HepG2 (cell line): ENCODE results near the gene ALCAM. TPM values are rescaled to one million over a fixed set of nuclear protein-coding genes. Genes with fewer than 3 reads are reported as not detected.

Source experiments
- ASH2L ChIP-seq: fragments of 300-600, 200-600 bp; sonication (generic); IDR thresholded peaks from 2 replicates; pipeline ENCODE4 v1.7.0; 2017; ENCODE audit warnings: low read depth, mild to moderate bottlenecking, moderate library complexity, mixed read lengths, low read length; ENCODE audit not compliant: insufficient read length
- HNRNPK ChIP-seq: fragments of 200-400 bp; formaldehyde crosslinking; IDR thresholded peaks from 2 replicates; pipeline ENCODE4 v1.6.1; 2018; ENCODE audit warnings: low read length, low read depth, moderate library complexity, mild to moderate bottlenecking; ENCODE audit not compliant: poor library complexity, severe bottlenecking
- JUNB ChIP-seq: sonication (generic); formaldehyde crosslinking; IDR thresholded peaks from 2 replicates; pipeline ENCODE4 v1.8.0; 2022; ENCODE audit warnings: missing genetic modification reagents, mild to moderate bottlenecking, borderline replicate concordance
- MEIS1 ChIP-seq: sonication (generic); formaldehyde crosslinking; IDR thresholded peaks from 2 replicates; pipeline ENCODE4 v1.9.0; 2021; ENCODE audit warnings: mild to moderate bottlenecking, missing genetic modification reagents, moderate library complexity, borderline replicate concordance
- MTF1 ChIP-seq: sonication (generic); formaldehyde crosslinking; IDR thresholded peaks from 2 replicates; pipeline ENCODE4 v1.5.0; 2020; ENCODE audit warnings: missing genetic modification reagents
- PPARG ChIP-seq: conservative IDR thresholded peaks from 2 replicates; pipeline ENCODE4 v1.6.1; 2016; ENCODE audit warnings: missing biosample characterization, missing genetic modification reagents
- RBFOX2 ChIP-seq: fragments of 200-400 bp; formaldehyde crosslinking; IDR thresholded peaks from 2 replicates; pipeline ENCODE4 v1.6.1; 2017; ENCODE audit warnings: low read depth, mild to moderate bottlenecking, low read length
- SMYD3 ChIP-seq: sonication (generic); formaldehyde crosslinking; IDR thresholded peaks from 2 replicates; pipeline ENCODE4 v1.8.1; 2023; ENCODE audit warnings: mild to moderate bottlenecking, missing genetic modification reagents
- WIZ ChIP-seq: sonication (generic); formaldehyde crosslinking; IDR thresholded peaks from 2 replicates; pipeline ENCODE4 v1.5.1; 2020; ENCODE audit warnings: mild to moderate bottlenecking, missing genetic modification reagents
- ZMYM2 ChIP-seq: sonication (generic); formaldehyde crosslinking; IDR thresholded peaks from 2 replicates; pipeline ENCODE4 v1.8.0; 2022; ENCODE audit warnings: mild to moderate bottlenecking, missing genetic modification reagents
- ZNF274 ChIP-seq: sonication (generic); formaldehyde crosslinking; IDR thresholded peaks from 2 replicates; pipeline ENCODE4 v1.5.1; 2020; ENCODE audit warnings: mild to moderate bottlenecking, missing genetic modification reagents
- ZNF652 ChIP-seq: IDR thresholded peaks from 2 replicates; pipeline ENCODE4 v1.6.1; 2016; ENCODE audit warnings: low read depth, borderline replicate concordance
- polyA plus RNA-seq, 8 experiments: library from polyadenylated mRNA; depleted of rRNA in 3 of 8; stranded (reverse) in 7 of 8; unstranded in 1 of 8; fragments of >200 nt; fragmentation: Illumina TruSeq in 4 of 8; extraction: Trizol in 4 of 8; gene quantifications; 2 replicates each; pipeline versions ENCODE4 v1.2.1 to v1.2.3, GENCODE V29; 2011 to 2016; ENCODE audit warnings: low read depth in 4 of 8, missing spikeins in 1 of 8, mixed read lengths in 1 of 8; ENCODE audit not compliant: insufficient read depth in 1 of 8
- total RNA-seq, 5 experiments: library from RNA; depleted of rRNA; stranded (reverse); fragments of >200 nt; fragmentation: Illumina TruSeq; extraction: Trizol; gene quantifications; 2 replicates each; pipeline ENCODE4 v1.2.3, GENCODE V29; 2016; ENCODE audit warnings: low read depth in 1 of 5
- TF ChIP-seq, protein P1 (sequence below): sonication (generic); formaldehyde crosslinking; IDR thresholded peaks from 2 replicates; pipeline ENCODE4 v1.4.0; 2020; ENCODE audit warnings: mild to moderate bottlenecking, missing genetic modification reagents
- TF ChIP-seq, protein P2 (sequence below): IDR thresholded peaks from 2 replicates; pipeline ENCODE4 v1.6.1; 2018; ENCODE audit warnings: missing genetic modification reagents
- TF ChIP-seq, protein P3 (sequence below): sonication (generic); formaldehyde crosslinking; IDR thresholded peaks from 2 replicates; pipeline ENCODE4 v1.4.0; 2020; ENCODE audit warnings: missing genetic modification reagents, borderline replicate concordance
- TF ChIP-seq, protein P4 (sequence below): sonication (generic); formaldehyde crosslinking; IDR thresholded peaks from 2 replicates; pipeline ENCODE4 v1.4.0; 2020; ENCODE audit warnings: mild to moderate bottlenecking, missing genetic modification reagents

Gene ALCAM
- total and polyA plus RNA-seq, 2 of the 13 experiments (the other 11 are each of a cell fraction or from before 2014, with no cell fraction given): 26.0 to 33.1 TPM

DNA sequence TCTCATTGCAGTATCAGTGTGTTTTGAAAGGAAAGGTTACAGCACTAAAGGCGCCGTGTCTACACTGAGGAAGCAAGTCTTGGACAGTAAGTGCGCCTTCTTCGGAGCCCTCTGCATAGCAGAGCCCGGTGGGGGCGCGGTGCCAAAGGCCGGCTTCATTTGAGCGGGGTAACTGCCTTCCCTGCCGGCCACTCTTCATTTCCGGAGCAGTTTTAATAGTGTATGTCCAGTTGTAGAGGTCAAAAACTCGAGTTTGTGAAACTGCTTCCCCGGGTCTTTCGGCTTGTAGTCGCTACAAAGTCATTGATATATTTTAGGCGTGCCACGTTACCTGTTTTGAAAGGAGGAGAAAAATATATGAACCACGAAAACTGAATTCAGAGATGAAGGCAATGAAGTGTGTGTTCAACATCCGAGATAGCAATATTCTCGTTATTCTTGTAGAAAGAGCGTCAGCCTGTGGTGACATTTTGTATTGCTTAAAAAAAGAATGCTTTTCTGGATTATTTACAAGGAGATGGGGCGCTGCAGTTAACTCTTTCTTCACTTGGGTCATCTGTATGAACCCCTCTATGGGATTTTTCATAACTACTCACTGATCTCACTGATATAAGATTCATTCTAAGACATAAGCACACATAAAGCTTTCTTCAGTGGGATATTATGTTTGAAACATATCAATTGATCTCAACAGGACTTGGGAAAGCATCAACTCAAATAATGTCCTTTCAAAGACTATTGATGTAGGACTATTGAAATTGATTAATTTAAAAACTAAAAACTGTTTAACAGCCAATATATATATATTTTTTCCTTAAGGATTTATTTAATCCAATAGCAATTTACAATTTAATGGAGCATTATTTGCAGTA lies 3.0 kb downstream of the ALCAM start (continued):
- TF ChIP-seq, protein P1, sequence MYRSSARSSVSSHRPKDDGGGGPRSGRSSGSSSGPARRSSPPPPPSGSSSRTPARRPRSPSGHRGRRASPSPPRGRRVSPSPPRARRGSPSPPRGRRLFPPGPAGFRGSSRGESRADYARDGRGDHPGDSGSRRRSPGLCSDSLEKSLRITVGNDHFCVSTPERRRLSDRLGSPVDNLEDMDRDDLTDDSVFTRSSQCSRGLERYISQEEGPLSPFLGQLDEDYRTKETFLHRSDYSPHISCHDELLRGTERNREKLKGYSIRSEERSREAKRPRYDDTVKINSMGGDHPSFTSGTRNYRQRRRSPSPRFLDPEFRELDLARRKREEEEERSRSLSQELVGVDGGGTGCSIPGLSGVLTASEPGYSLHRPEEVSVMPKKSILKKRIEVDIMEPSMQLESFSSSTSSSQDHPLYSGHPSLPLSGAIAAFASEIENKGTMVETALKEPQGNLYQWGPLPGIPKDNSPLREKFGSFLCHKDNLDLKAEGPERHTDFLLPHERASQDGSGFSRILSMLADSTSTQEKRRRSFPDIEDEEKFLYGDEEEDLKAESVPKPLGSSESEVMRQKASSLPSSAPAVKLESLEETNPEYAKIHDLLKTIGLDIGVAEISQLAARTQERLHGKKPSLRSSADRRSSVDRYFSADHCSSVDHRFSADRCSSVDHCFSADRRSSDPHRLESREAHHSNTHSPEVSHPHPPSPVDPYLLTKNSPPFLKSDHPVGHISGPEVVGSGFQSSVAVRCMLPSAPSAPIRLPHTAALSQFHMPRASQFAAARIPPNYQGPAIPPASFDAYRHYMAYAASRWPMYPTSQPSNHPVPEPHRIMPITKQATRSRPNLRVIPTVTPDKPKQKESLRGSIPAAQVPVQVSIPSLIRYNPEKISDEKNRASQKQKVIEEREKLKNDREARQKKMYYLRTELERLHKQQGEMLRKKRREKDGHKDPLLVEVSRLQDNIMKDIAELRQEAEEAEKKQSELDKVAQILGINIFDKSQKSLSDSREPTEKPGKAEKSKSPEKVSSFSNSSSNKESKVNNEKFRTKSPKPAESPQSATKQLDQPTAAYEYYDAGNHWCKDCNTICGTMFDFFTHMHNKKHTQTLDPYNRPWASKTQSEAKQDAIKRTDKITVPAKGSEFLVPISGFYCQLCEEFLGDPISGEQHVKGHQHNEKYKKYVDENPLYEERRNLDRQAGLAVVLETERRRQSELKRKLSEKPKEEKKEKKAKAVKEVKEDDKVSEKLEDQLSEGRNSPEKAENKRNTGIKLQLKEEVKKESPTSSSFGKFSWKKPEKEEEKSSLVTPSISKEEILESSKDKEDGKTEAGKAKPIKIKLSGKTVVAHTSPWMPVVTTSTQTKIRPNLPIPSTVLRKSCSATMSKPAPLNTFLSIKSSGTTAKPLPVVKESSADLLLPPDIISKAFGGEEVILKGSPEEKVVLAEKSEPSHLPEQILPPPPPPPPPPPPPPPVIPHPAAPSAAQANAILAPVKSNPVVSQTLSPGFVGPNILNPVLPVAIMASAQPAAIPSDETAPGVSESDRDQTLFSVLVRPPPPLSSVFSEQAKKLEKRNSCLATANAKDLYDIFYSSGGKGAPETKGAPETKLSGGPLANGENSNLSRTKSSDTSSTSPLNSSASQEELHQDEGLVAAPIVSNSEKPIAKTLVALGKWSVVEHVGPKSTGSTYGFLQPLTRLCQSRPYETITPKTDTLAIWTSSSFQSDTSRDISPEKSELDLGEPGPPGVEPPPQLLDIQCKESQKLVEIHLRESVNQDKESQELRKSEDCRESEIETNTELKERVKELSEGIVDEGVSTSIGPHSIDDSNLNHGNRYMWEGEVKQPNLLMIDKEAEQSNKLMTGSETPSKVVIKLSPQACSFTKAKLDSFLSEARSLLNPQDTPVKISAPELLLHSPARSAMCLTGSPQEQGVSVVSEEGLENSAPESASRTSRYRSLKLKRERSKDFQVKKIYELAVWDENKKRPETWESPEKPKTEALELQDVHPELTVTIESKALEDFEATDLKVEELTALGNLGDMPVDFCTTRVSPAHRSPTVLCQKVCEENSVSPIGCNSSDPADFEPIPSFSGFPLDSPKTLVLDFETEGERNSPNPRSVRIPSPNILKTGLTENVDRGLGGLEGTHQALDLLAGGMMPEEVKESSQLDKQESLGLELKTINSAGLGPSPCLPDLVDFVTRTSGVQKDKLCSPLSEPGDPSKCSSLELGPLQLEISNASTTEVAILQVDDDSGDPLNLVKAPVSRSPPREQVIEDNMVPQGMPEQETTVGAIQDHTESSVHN (CRISPR knock-in tag): no peak
- TF ChIP-seq ASH2L (peak; percentile 38), JUNB (CRISPR knock-in tag) (no peak), HNRNPK (no peak), MTF1 (no peak), WIZ (CRISPR knock-in tag) (no peak), ZNF274 (no peak), RBFOX2 (no peak), SMYD3 (CRISPR knock-in tag) (no peak), ZNF652 (peak; percentile 95), MEIS1 (CRISPR knock-in tag) (no peak), ZMYM2 (no peak), PPARG (no peak)
- TF ChIP-seq, protein P2, sequence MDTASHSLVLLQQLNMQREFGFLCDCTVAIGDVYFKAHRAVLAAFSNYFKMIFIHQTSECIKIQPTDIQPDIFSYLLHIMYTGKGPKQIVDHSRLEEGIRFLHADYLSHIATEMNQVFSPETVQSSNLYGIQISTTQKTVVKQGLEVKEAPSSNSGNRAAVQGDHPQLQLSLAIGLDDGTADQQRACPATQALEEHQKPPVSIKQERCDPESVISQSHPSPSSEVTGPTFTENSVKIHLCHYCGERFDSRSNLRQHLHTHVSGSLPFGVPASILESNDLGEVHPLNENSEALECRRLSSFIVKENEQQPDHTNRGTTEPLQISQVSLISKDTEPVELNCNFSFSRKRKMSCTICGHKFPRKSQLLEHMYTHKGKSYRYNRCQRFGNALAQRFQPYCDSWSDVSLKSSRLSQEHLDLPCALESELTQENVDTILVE (CRISPR knock-in tag): no peak
- TF ChIP-seq, protein P3, sequence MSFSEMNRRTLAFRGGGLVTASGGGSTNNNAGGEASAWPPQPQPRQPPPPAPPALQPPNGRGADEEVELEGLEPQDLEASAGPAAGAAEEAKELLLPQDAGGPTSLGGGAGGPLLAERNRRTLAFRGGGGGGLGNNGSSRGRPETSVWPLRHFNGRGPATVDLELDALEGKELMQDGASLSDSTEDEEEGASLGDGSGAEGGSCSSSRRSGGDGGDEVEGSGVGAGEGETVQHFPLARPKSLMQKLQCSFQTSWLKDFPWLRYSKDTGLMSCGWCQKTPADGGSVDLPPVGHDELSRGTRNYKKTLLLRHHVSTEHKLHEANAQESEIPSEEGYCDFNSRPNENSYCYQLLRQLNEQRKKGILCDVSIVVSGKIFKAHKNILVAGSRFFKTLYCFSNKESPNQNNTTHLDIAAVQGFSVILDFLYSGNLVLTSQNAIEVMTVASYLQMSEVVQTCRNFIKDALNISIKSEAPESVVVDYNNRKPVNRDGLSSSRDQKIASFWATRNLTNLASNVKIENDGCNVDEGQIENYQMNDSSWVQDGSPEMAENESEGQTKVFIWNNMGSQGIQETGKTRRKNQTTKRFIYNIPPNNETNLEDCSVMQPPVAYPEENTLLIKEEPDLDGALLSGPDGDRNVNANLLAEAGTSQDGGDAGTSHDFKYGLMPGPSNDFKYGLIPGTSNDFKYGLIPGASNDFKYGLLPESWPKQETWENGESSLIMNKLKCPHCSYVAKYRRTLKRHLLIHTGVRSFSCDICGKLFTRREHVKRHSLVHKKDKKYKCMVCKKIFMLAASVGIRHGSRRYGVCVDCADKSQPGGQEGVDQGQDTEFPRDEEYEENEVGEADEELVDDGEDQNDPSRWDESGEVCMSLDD (CRISPR knock-in tag): no peak
- TF ChIP-seq, protein P4, sequence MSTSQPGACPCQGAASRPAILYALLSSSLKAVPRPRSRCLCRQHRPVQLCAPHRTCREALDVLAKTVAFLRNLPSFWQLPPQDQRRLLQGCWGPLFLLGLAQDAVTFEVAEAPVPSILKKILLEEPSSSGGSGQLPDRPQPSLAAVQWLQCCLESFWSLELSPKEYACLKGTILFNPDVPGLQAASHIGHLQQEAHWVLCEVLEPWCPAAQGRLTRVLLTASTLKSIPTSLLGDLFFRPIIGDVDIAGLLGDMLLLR (CRISPR knock-in tag): no peak
